Chondrocyte (in vitro differentiated cells): Measurements from ENCODE around the gene CAP1. TPM values are rescaled to one million over a fixed set of nuclear protein-coding genes. Genes with fewer than 3 reads are reported as not detected.

Source experiments
- DNase-seq: peaks from one replicate; pipeline ENCODE4 v3.0.0; 2021; ENCODE audit warnings: mixed read lengths, low spot score
- H3K27ac Mint-ChIP-seq: one replicate; pipeline ENCODE4 v1.8.0; 2021; ENCODE audit warnings: mild to moderate bottlenecking, moderate library complexity, mixed read lengths; ENCODE audit not compliant: unreplicated experiment
- H3K27me3 Mint-ChIP-seq: 2 replicates; pipeline ENCODE4 v1.8.0; 2021; ENCODE audit warnings: low read depth, mixed read lengths
- H3K36me3 Mint-ChIP-seq: 2 replicates; pipeline ENCODE4 v1.8.0; 2021; ENCODE audit warnings: low read depth, mixed read lengths
- H3K4me1 Mint-ChIP-seq: 2 replicates; pipeline ENCODE4 v1.8.0; 2021; ENCODE audit warnings: low read depth, mild to moderate bottlenecking, mixed read lengths
- H3K4me3 Mint-ChIP-seq: one replicate; pipeline ENCODE4 v1.8.0; 2021; ENCODE audit warnings: mild to moderate bottlenecking, moderate library complexity, mixed read lengths; ENCODE audit not compliant: unreplicated experiment
- H3K9me3 Mint-ChIP-seq: 2 replicates; pipeline ENCODE4 v1.8.0; 2021; ENCODE audit warnings: low read depth, mixed read lengths
- CTCF ChIP-seq: fragments of 200-600 bp; sonication (generic); IDR thresholded peaks from 2 replicates; pipeline ENCODE4 v1.5.0; 2021; ENCODE audit warnings: antibody characterized with exemption, mild to moderate bottlenecking, moderate library complexity
- total RNA-seq: library from RNA; stranded (reverse); gene quantifications from 3 replicates; pipeline ENCODE4 v1.2.1, GENCODE V29; 2021

CAP1 gene
- total RNA-seq, 1 donor from 2014 or later = 576 TPM

GRCh38 chr1:40072142-40072541 lies 31.6 kb downstream of the CAP1 start:
- TF ChIP-seq CTCF = no peak
- H3K36me3 Mint-ChIP-seq = peaks cover 45% of the 10 kb centered on the region
- peak overlapping the region; percentile 15 for H3K27ac Mint-ChIP-seq
- no peaks in the 10 kb centered on the region for H3K9me3 Mint-ChIP-seq
- H3K4me3 Mint-ChIP-seq = no peak overlapping the region
- DNase-seq = no peak
- H3K27me3 Mint-ChIP-seq = no peaks in the 10 kb centered on the region
- peaks cover 13% of the 10 kb centered on the region for H3K4me1 Mint-ChIP-seq

GRCh38 chr1:40073062-40073461 lies 32.5 kb downstream of the CAP1 start:
- no peak for TF ChIP-seq CTCF
- H3K4me3 Mint-ChIP-seq = no peak overlapping the region
- no peaks in the 10 kb centered on the region for H3K27me3 Mint-ChIP-seq
- peaks cover 41% of the 10 kb centered on the region for H3K36me3 Mint-ChIP-seq
- H3K4me1 Mint-ChIP-seq = peaks cover 18% of the 10 kb centered on the region
- H3K9me3 Mint-ChIP-seq = no peaks in the 10 kb centered on the region
- DNase-seq = no peak
- no peak overlapping the region for H3K27ac Mint-ChIP-seq

DNA sequence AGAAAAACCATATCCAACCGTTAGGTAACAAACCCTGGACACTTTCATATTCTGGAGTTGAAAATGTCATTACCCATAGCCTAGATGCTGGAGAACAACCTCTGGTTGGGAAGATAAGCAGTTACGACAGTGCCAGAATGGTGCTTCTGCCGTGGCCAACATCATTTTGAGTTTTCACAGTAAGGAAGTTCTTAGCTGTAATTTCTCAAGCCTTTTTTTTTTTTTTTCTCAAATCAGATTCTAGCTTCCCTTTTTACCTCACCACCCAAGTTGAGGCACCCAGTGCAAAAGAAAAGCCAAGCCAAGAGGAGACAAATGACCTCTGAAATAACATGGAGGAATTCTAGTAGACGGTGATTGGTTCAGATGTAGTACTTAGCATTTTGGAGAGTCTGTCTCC lies 34.7 kb downstream of the CAP1 start:
- peaks cover 18% of the 10 kb centered on the region for H3K4me1 Mint-ChIP-seq
- no peak for TF ChIP-seq CTCF
- H3K9me3 Mint-ChIP-seq = no peaks in the 10 kb centered on the region
- peaks cover 34% of the 10 kb centered on the region for H3K36me3 Mint-ChIP-seq
- no peak overlapping the region for H3K4me3 Mint-ChIP-seq
- no peaks in the 10 kb centered on the region for H3K27me3 Mint-ChIP-seq
- peak overlapping the region; percentile 66 for H3K27ac Mint-ChIP-seq
- no peak for DNase-seq

DNA sequence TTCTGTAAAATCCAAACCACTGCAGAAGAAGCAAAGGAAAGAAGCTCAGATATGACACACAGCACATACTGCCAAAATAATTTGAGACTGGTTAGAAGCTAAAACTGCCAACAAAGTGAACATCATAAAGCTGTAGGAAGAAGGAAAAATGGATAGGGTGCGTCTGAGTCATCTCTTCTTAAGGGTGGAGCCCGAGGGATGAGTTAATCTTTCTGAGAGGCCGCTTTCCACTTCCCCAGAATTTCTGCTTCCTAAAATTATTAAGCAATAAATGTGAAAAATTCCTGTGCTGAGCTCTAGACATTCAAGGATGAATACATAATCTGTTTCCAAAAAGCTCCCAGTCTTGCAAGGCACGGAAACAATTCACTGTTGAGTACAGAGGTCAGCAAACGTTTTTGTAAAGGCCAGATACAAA lies 36.4 kb downstream of the CAP1 start:
- DNase-seq = no peak
- no peaks in the 10 kb centered on the region for H3K9me3 Mint-ChIP-seq
- H3K4me1 Mint-ChIP-seq = peaks cover 18% of the 10 kb centered on the region
- no peaks in the 10 kb centered on the region for H3K27me3 Mint-ChIP-seq
- H3K36me3 Mint-ChIP-seq = peaks cover 26% of the 10 kb centered on the region
- TF ChIP-seq CTCF = no peak
- no peak overlapping the region for H3K4me3 Mint-ChIP-seq
- H3K27ac Mint-ChIP-seq = peak overlapping the region; percentile 65

DNA sequence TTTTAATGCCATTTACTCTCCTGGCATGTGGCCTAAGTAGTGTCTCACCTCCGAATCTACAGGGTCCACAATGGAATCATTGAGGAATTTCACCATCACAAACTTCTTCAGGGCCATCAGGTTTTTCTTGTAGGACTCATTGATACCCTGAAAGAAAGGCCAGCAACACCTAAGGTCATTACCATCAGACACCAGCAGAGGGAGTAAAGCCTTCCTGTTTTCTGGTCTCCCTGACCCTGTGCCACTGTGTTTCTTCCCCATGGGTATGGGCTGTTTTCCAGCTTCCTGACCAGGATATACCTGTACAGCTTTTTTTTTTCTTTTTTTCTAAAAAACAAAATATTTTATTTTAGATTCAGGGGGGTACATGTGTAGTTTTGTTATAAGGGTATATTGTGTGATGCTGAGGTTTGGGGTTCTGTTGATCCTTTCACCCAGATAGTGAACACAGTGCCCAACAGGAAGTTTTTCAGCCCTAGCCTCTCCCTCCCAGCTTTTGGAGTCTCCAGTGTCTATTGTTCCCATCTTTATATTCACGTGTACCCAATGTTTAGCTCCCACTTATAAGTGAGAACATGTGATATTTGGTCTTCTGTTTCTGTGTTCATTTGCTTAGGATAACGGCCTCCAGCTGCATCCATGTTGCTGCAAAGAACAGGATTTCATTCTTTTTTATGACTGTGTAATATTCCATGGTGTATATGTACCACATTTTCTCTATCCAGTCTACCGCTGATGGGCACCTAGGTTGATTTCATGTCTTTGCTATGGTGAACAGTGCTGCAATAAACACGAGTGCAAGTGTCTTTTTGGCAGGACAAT lies 38.2 kb downstream of the CAP1 start:
- H3K4me3 Mint-ChIP-seq = no peak overlapping the region
- peak; percentile 83 for TF ChIP-seq CTCF
- no peaks in the 10 kb centered on the region for H3K27me3 Mint-ChIP-seq
- no peak overlapping the region for H3K27ac Mint-ChIP-seq
- H3K36me3 Mint-ChIP-seq = peaks cover 20% of the 10 kb centered on the region
- no peak for DNase-seq
- H3K9me3 Mint-ChIP-seq = no peaks in the 10 kb centered on the region
- H3K4me1 Mint-ChIP-seq = peaks cover 18% of the 10 kb centered on the region
